Type B pancreatic cell (in vitro differentiated cells): ENCODE measurements around the gene PNLIPRP3. TPM values are rescaled to one million over a fixed set of nuclear protein-coding genes. Genes with fewer than 3 reads are reported as not detected.

Experiments used
- DNase-seq: peaks from one replicate; pipeline ENCODE4 v3.0.0; 2021; ENCODE audit warnings: mixed read lengths; ENCODE audit not compliant: unreplicated experiment; ENCODE audit errors: extremely low spot score
- H3K27ac Mint-ChIP-seq: 2 replicates; pipeline ENCODE4 v1.8.0; 2021; ENCODE audit warnings: mild to moderate bottlenecking, mixed read lengths
- H3K27me3 Mint-ChIP-seq: 2 replicates; pipeline ENCODE4 v1.8.0; 2021; ENCODE audit warnings: mixed read lengths
- H3K36me3 Mint-ChIP-seq: 2 replicates; pipeline ENCODE4 v1.8.0; 2021; ENCODE audit warnings: mixed read lengths
- H3K4me1 Mint-ChIP-seq: one replicate; pipeline ENCODE4 v1.8.0; 2021; ENCODE audit warnings: mixed read lengths; ENCODE audit not compliant: unreplicated experiment
- H3K4me3 Mint-ChIP-seq: 2 replicates; pipeline ENCODE4 v1.8.0; 2021; ENCODE audit warnings: mild to moderate bottlenecking, mixed read lengths
- H3K9me3 Mint-ChIP-seq: 2 replicates; pipeline ENCODE4 v1.8.0; 2021; ENCODE audit warnings: mixed read lengths
- CTCF ChIP-seq: fragments of 200-600 bp; sonication (generic); conservative IDR thresholded peaks from 2 replicates; pipeline ENCODE4 v1.5.0; 2021; ENCODE audit warnings: antibody characterized with exemption, mild to moderate bottlenecking
- total RNA-seq: library from RNA; stranded (reverse); gene quantifications from 2 replicates; pipeline ENCODE4 v1.2.1, GENCODE V29; 2021; ENCODE audit warnings: low replicate concordance

PNLIPRP3 gene
- total RNA-seq, 1 donor from 2014 or later: not detected

- Mint-ChIP-seq H3K36me3 (no peaks in the 10 kb centered on the region), H3K4me3 (no peak overlapping the region), H3K27ac (no peak overlapping the region), H3K4me1 (no peaks in the 10 kb centered on the region), H3K9me3 (peaks cover 12% of the 10 kb centered on the region), H3K27me3 (peaks cover 8% of the 10 kb centered on the region)
- TF ChIP-seq CTCF: no peak
- no peak for DNase-seq
Observed at GRCh38 chr10:116450861-116451260, 23.2 kb downstream of the PNLIPRP3 start.

GRCh38 chr10:116451711-116452337 is 24.2 kb downstream of the PNLIPRP3 start:
- peaks cover 12% of the 10 kb centered on the region for H3K9me3 Mint-ChIP-seq
- no peaks in the 10 kb centered on the region for H3K4me1 Mint-ChIP-seq
- DNase-seq: no peak
- H3K4me3 Mint-ChIP-seq: no peak overlapping the region
- peaks cover 8% of the 10 kb centered on the region for H3K27me3 Mint-ChIP-seq
- no peaks in the 10 kb centered on the region for H3K36me3 Mint-ChIP-seq
- TF ChIP-seq CTCF: no peak
- H3K27ac Mint-ChIP-seq: no peak overlapping the region

- Mint-ChIP-seq H3K4me3 (no peak overlapping the region), H3K27me3 (peaks cover 8% of the 10 kb centered on the region), H3K27ac (no peak overlapping the region), H3K9me3 (peaks cover 12% of the 10 kb centered on the region), H3K36me3 (no peaks in the 10 kb centered on the region), H3K4me1 (peaks cover 2% of the 10 kb centered on the region)
- TF ChIP-seq CTCF: no peak
- no peak for DNase-seq
Observed at GRCh38 chr10:116452338-116452720, 24.7 kb downstream of the PNLIPRP3 start.

- H3K4me1 Mint-ChIP-seq: peaks cover 10% of the 10 kb centered on the region
- no peak overlapping the region for H3K4me3 Mint-ChIP-seq
- TF ChIP-seq CTCF: no peak
- no peaks in the 10 kb centered on the region for H3K9me3 Mint-ChIP-seq
- no peaks in the 10 kb centered on the region for H3K36me3 Mint-ChIP-seq
- H3K27me3 Mint-ChIP-seq: peaks cover 15% of the 10 kb centered on the region
- H3K27ac Mint-ChIP-seq: no peak overlapping the region
- DNase-seq: no peak
Observed at GRCh38 chr10:116457488-116457887, 29.8 kb downstream of the PNLIPRP3 start.

- Mint-ChIP-seq H3K4me1 (peaks cover 10% of the 10 kb centered on the region), H3K36me3 (no peaks in the 10 kb centered on the region), H3K4me3 (no peak overlapping the region), H3K9me3 (no peaks in the 10 kb centered on the region), H3K27me3 (peaks cover 12% of the 10 kb centered on the region), H3K27ac (no peak overlapping the region)
- no peak for DNase-seq
- no peak for TF ChIP-seq CTCF
Observed at GRCh38 chr10:116460219-116460618, 32.6 kb downstream of the PNLIPRP3 start.

- Mint-ChIP-seq H3K27ac (no peak overlapping the region), H3K4me3 (no peak overlapping the region), H3K9me3 (no peaks in the 10 kb centered on the region), H3K27me3 (peaks cover 12% of the 10 kb centered on the region), H3K4me1 (peaks cover 10% of the 10 kb centered on the region), H3K36me3 (no peaks in the 10 kb centered on the region)
- no peak for TF ChIP-seq CTCF
- DNase-seq: no peak
Observed at GRCh38 chr10:116461680-116462079, 34.0 kb downstream of the PNLIPRP3 start.
